HepG2 (cell line): Measurements from ENCODE around the gene TCF25. TPM values are rescaled to one million over a fixed set of nuclear protein-coding genes. Genes with fewer than 3 reads are reported as not detected.

Experiments used
- CENPT ChIP-seq: sonication (generic); formaldehyde crosslinking; IDR thresholded peaks from 2 replicates; pipeline ENCODE4 v1.8.0; 2022; ENCODE audit warnings: low read depth, mild to moderate bottlenecking, moderate library complexity, missing genetic modification reagents
- CHCHD3 ChIP-seq: sonication (generic); formaldehyde crosslinking; IDR thresholded peaks from 2 replicates; pipeline ENCODE4 v1.8.0; 2022; ENCODE audit warnings: mild to moderate bottlenecking, missing genetic modification reagents, moderate library complexity
- MXI1 ChIP-seq: IDR thresholded peaks from 3 replicates; pipeline ENCODE4 v1.6.1; 2012; ENCODE audit warnings: low read depth, low read length, inconsistent platforms, borderline replicate concordance
- ZBTB8A ChIP-seq: sonication (generic); formaldehyde crosslinking; IDR thresholded peaks from 2 replicates; pipeline ENCODE4 v1.4.0; 2020; ENCODE audit warnings: mild to moderate bottlenecking, low read depth, missing genetic modification reagents, borderline replicate concordance
- ZNF430 ChIP-seq: sonication (generic); formaldehyde crosslinking; IDR thresholded peaks from 2 replicates; pipeline ENCODE4 v1.9.0; 2021; ENCODE audit warnings: mild to moderate bottlenecking, missing genetic modification reagents
- polyA plus RNA-seq, 8 experiments: library from polyadenylated mRNA; depleted of rRNA in 3 of 8; stranded (reverse) in 7 of 8; unstranded in 1 of 8; fragments of >200 nt; fragmentation: Illumina TruSeq in 4 of 8; extraction: Trizol in 4 of 8; gene quantifications; 2 replicates each; pipeline versions ENCODE4 v1.2.1 to v1.2.3, GENCODE V29; 2011 to 2016; ENCODE audit warnings: low read depth in 4 of 8, missing spikeins in 1 of 8, mixed read lengths in 1 of 8; ENCODE audit not compliant: insufficient read depth in 1 of 8
- total RNA-seq, 5 experiments: library from RNA; depleted of rRNA; stranded (reverse); fragments of >200 nt; fragmentation: Illumina TruSeq; extraction: Trizol; gene quantifications; 2 replicates each; pipeline ENCODE4 v1.2.3, GENCODE V29; 2016; ENCODE audit warnings: low read depth in 1 of 5
- TF ChIP-seq, protein P1 (sequence below): sonication (generic); formaldehyde crosslinking; IDR thresholded peaks from 2 replicates; pipeline ENCODE4 v1.4.0; 2020; ENCODE audit warnings: missing genetic modification reagents

Gene TCF25
- total and polyA plus RNA-seq, 2 of the 13 experiments (the other 11 are each of a cell fraction or from before 2014, with no cell fraction given) = 138 to 206 TPM

DNA sequence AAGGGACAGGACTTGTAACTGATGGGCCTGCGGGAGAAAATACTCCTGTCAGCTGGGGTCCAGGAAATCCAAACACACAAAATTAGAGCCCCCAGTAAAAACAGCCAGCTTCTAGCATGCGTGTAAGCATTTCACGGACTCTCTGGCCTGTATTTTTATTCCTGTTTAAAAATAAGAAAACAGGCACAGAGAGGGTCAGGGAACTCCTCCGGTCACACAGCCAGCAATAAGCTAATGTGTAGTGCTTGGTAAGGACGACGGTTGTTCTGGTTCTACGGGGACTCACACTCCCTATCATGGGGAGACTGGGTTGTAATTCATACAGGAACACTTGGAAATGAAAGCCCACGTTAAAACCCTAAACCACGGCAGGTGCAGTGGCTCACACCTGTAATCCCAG is 1.5 kb upstream of the TCF25 start (continued):
- TF ChIP-seq, protein P1, sequence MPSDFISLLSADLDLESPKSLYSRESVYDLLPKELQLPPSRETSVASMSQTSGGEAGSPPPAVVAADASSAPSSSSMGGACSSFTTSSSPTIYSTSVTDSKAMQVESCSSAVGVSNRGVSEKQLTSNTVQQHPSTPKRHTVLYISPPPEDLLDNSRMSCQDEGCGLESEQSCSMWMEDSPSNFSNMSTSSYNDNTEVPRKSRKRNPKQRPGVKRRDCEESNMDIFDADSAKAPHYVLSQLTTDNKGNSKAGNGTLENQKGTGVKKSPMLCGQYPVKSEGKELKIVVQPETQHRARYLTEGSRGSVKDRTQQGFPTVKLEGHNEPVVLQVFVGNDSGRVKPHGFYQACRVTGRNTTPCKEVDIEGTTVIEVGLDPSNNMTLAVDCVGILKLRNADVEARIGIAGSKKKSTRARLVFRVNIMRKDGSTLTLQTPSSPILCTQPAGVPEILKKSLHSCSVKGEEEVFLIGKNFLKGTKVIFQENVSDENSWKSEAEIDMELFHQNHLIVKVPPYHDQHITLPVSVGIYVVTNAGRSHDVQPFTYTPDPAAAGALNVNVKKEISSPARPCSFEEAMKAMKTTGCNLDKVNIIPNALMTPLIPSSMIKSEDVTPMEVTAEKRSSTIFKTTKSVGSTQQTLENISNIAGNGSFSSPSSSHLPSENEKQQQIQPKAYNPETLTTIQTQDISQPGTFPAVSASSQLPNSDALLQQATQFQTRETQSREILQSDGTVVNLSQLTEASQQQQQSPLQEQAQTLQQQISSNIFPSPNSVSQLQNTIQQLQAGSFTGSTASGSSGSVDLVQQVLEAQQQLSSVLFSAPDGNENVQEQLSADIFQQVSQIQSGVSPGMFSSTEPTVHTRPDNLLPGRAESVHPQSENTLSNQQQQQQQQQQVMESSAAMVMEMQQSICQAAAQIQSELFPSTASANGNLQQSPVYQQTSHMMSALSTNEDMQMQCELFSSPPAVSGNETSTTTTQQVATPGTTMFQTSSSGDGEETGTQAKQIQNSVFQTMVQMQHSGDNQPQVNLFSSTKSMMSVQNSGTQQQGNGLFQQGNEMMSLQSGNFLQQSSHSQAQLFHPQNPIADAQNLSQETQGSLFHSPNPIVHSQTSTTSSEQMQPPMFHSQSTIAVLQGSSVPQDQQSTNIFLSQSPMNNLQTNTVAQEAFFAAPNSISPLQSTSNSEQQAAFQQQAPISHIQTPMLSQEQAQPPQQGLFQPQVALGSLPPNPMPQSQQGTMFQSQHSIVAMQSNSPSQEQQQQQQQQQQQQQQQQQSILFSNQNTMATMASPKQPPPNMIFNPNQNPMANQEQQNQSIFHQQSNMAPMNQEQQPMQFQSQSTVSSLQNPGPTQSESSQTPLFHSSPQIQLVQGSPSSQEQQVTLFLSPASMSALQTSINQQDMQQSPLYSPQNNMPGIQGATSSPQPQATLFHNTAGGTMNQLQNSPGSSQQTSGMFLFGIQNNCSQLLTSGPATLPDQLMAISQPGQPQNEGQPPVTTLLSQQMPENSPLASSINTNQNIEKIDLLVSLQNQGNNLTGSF (CRISPR knock-in tag) = no peak
- TF ChIP-seq ZBTB8A (CRISPR knock-in tag) (no peak), ZNF430 (CRISPR knock-in tag) (0 out of 2 replicates have a peak, but pooled peaks have one; percentile 35), CHCHD3 (CRISPR knock-in tag) (no peak), CENPT (CRISPR knock-in tag) (no peak), MXI1 (no peak)
